ENCODE measurements around the gene PRR16.

GRCh38 chr5:120454094-120454798, 9.9 kb upstream of the PRR16 start:
- TF ChIP-seq ZNF274 (IDR thresholded peaks at IDR 0.05; ENCODE audit: low read depth, low read length) = no peak
- no peak for TF ChIP-seq YY1 (IDR thresholded peaks at IDR 0.05; ENCODE audit: insufficient read depth, insufficient read length)
